ENCODE results near the gene MAMDC2.

The MAMDC2 gene

DNA sequence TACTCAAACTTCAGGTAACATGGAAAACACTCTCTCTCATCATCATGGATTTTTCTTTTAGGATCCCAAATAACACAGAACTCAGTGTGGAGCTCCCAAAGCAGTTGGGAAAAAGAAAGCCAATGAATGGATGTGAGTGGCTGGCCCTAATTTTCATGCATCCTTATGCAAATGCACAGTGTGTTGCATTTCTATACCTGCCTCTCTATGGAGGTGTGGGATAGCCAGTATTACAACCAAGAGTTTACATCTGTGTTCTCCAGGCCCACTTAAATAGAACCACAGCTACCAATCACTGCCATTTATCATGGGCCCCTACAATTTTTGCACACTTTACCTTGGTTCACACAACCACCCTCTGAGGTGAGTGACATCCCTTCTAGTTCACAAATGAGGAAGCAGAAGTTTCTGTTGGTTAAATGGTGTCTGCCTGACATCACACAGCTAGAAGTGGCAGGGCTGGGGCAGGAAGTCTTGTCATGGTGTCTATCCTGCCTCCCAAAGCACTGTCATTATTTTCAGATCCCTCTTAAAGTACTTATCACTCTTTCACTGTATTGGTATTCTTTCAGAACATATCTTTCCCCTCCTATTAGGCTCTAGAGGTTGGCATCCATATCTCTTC is 17.3 kb downstream of the MAMDC2 start:
- DNase-seq (ENCODE audit: extremely low read depth in 1 of 2, low read depth in 1 of 2) = no peak

DNA sequence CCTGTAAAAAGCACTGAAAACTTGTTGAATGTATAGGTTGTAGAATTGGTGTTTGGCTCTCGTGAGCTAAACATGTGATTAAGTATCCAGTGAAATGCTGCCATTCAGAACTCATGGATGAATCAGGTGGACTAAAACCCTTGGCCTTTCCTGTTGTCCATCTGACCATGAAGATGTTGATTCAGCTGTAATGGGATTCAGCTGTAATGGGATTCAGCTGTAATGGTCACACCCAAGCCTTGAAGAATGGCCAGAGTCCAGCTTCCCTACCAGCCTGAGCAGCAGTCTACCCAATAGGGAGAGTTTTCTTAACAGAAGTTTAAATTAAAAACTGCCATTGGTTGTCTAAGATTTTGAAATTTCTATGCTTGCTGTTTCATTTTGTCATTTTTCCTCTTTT is 18.1 kb downstream of the MAMDC2 start:
- no peak for DNase-seq (ENCODE audit: extremely low read depth in 1 of 2, low read depth in 1 of 2)

GRCh38 chr9:70064496-70064895 is 20.8 kb downstream of the MAMDC2 start:
- no peak for DNase-seq (ENCODE audit: extremely low read depth in 1 of 2, low read depth in 1 of 2)

GRCh38 chr9:70065572-70065971 is 21.9 kb downstream of the MAMDC2 start:
- no peak for DNase-seq (ENCODE audit: extremely low read depth in 1 of 2, low read depth in 1 of 2)

GRCh38 chr9:70066418-70066817 is 22.8 kb downstream of the MAMDC2 start:
- DNase-seq (ENCODE audit: extremely low read depth in 1 of 2, low read depth in 1 of 2) = no peak

GRCh38 chr9:70066874-70067273 is 23.2 kb downstream of the MAMDC2 start:
- DNase-seq (ENCODE audit: extremely low read depth in 1 of 2, low read depth in 1 of 2) = no peak

DNA sequence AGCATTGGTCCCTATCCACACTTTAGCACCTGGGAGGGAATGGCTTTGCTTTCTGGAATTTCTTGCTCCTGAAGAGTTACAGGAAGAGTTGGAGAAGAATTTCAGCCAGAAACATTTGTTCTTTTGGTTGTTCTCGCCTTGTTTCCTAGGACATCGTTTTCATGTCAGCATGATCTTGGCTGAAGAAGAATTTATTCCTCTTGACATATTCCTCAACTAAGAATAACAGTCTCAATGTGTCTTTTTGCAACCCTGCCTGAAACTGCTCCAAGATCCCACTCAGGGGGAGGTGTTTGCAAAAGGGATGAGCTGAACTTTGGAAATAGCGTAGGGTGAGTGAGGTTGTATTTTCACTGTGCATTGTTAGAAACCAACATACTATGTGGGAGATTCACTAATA is 26.1 kb downstream of the MAMDC2 start:
- DNase-seq (ENCODE audit: extremely low read depth in 1 of 2, low read depth in 1 of 2) = no peak

DNA sequence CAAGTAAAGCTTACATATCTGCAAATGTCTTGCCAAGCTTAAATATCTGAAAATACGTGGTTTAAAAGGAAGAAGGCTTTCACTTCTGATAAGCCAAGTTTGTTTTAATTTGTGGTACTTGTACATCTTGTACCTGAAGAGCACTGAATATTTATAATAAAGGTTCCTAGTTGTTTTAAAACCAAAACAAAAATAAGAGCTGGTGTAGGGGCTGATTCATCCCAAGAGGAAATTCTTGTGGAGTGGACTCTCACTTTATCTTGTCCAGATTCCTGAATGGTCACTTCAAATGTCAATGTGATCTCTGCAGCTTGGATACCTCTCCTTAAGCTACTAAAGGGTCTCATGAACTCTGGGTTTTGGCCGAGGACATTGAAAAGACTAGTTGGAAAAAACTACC is 29.5 kb downstream of the MAMDC2 start:
- no peak for DNase-seq (ENCODE audit: extremely low read depth in 1 of 2, low read depth in 1 of 2)

DNA sequence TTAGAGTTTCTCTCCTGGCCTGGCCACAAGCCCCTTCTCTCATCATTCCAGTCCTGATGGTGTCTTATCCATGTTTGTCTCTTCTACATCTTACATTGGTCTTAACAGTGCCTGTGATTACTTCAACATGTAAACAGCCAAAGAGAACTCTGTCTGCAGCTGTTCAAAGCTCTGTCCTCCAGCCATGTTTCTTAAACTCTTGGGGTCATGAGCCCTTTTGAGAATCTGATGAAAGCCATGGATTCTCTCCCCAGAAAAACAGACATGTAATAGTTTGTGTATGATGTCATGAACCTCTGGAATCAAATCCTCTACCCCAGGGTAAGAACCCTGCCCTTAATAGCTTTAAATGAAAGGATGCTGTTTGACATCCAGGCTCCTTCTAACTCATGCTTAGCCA is 30.1 kb downstream of the MAMDC2 start:
- no peak for DNase-seq (ENCODE audit: extremely low read depth in 1 of 2, low read depth in 1 of 2)

DNA sequence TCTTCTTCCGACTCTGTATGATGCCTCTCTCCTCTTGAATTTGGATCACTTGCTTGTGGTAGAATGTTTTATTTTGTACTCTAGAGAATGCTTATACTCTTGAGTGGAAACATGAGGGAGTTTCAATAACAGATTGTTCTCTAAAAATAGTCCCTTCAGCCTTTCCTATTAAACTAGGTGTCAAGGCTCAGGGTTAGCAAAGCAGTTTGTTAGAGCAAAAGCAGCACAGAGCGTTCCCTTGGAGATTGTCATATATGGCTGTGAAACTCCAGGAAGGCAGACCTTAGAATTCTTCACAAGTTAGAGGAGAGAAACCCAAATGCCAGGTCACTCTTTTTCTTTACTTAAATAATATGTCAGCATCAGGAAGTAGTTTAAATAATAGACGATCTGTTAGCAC is 33.0 kb downstream of the MAMDC2 start:
- no peak for DNase-seq (ENCODE audit: extremely low read depth in 1 of 2, low read depth in 1 of 2)

- DNase-seq (ENCODE audit: extremely low read depth in 1 of 2, low read depth in 1 of 2) = no peak
Observed at GRCh38 chr9:70079417-70080037, 35.9 kb downstream of the MAMDC2 start.

- DNase-seq (ENCODE audit: extremely low read depth in 1 of 2, low read depth in 1 of 2) = no peak
Observed at GRCh38 chr9:70080481-70081119, 37.0 kb downstream of the MAMDC2 start.

DNA sequence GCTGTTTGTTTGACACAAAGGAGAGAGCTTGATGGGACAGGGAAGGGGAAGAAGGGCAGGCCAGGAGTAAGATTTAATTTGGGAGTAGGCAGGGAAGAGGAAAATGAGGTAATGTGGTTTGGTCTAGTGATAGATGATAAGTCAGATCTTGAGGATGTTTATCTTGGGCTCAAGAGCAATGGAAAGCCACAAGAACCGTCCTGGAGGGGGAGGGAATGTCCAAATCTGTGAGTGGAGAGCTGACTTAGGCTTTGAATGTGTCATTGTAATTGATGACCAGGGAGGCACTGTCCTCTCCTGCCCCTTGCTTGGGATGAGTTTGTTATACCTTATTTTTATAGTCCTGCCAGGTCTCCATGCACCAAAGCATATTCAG is 37.5 kb downstream of the MAMDC2 start:
- DNase-seq (ENCODE audit: extremely low read depth in 1 of 2, low read depth in 1 of 2) = no peak

- DNase-seq (ENCODE audit: extremely low read depth in 1 of 2, low read depth in 1 of 2) = no peak
Observed at GRCh38 chr9:70083429-70083828, 39.8 kb downstream of the MAMDC2 start.

DNA sequence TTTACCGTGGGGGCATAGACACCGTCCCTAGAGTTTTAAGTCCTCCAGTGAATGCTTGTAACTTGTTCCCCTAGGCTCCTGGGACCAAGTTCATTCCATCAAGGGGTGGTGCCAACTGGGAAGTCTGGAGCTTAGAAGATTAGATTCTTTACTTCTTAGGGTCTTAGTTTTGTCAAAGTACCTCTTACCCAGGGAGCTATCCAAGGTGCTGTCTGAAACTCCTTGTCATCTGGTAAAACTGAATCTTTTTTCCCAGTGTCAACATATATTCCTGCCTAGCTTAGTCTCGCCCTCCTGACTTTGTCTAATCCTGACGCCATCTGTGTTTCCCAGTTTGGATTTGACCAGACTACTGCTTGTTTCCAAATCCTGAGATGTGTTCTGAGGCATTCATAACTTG is 41.6 kb downstream of the MAMDC2 start:
- no peak for DNase-seq (ENCODE audit: extremely low read depth in 1 of 2, low read depth in 1 of 2)

DNA sequence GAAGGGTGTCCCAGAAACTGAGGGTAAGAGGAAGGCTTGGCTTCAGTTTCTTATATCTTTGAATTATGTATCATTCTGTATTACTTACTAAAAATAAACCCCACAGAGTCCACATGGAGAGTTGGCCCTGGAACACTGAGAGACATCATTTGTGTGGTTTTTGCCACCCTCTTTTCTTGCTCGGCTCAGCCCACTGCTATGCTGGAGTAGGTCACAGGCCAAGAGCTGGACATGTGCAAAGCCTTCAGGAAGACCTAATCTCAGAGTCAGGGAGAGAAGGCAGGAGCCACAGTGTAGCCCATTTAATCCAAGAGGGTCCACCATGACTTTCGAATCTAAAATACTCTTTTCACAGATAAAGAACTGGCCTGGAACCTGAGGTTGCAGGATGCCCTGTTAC is 47.5 kb downstream of the MAMDC2 start:
- DNase-seq (ENCODE audit: extremely low read depth in 1 of 2, low read depth in 1 of 2) = no peak

- no peak for DNase-seq (ENCODE audit: extremely low read depth in 1 of 2, low read depth in 1 of 2)
Observed at GRCh38 chr9:70091572-70091971, 47.9 kb downstream of the MAMDC2 start.

DNA sequence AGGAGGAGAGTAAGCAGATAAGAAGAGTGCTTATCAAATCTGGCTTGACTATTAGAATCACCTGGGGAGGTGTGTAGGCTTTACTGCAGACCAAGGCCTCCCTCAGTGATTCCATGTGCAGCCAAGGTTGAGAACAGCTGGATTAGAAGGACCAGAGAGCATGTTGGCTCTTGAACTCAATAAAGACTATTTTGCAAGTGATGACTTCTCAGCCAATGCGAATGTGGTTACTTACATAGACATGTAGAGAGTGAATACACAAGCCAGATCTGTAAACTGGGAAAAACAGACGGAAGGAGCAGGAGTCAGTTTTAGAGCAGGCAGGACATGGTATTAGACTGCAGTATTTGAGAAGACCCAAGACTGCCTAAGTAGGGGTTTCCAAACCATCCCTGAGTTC is 48.5 kb downstream of the MAMDC2 start:
- DNase-seq (ENCODE audit: extremely low read depth in 1 of 2, low read depth in 1 of 2) = no peak

- no peak for DNase-seq (ENCODE audit: extremely low read depth in 1 of 2, low read depth in 1 of 2)
Observed at GRCh38 chr9:70093095-70093494, 49.4 kb downstream of the MAMDC2 start.

DNA sequence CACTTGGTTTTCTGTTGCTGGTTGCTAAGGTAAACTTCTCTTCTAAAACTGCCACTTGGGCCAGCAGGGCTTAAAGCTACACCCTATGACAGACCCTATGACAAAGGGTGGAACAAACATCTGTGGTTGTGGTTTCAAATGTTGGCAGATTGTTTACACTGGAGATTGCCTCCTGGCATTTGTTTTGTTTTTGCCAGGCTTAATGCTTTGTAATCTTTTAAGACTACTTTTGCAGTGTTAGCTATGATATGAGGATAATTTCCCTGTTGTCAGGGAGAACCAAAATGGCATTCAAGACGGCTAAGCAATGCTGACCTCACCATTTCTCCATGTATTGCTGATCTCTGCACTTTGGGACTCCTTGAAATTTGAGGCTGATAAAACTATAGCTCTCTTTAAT is 50.3 kb downstream of the MAMDC2 start:
- DNase-seq (ENCODE audit: extremely low read depth in 1 of 2, low read depth in 1 of 2) = no peak

GRCh38 chr9:70094747-70095146 is 51.1 kb downstream of the MAMDC2 start:
- no peak for DNase-seq (ENCODE audit: extremely low read depth in 1 of 2, low read depth in 1 of 2)

- DNase-seq (ENCODE audit: extremely low read depth in 1 of 2, low read depth in 1 of 2) = no peak
Observed at GRCh38 chr9:70097187-70097586, 53.5 kb downstream of the MAMDC2 start.

GRCh38 chr9:70100362-70100761 is 56.7 kb downstream of the MAMDC2 start:
- DNase-seq (ENCODE audit: extremely low read depth in 1 of 2, low read depth in 1 of 2) = no peak
